Keratinocyte (primary cell): ENCODE data around the gene CACNA1C. TPM values are rescaled to one million over a fixed set of nuclear protein-coding genes. Genes with fewer than 3 reads are reported as not detected.

Source experiments
- DNase-seq: peaks from one replicate; pipeline ENCODE4 v3.0.0-alpha.2; 2011; ENCODE audit warnings: low read depth, missing footprints, low spot score
- FAIRE-seq: peaks from 2 replicates; lab custom pipeline; 2011; peaks lifted over from hg19 to GRCh38; lab: Jason Lieb, UNC
- H2AFZ ChIP-seq: 2 replicates; pipeline ENCODE4 v1.6.0; 2012; ENCODE audit warnings: low read length, control low read depth, inconsistent platforms; ENCODE audit not compliant: control insufficient read depth
- H3K27ac ChIP-seq: 2 replicates; pipeline ENCODE4 v1.5.1; 2011; ENCODE audit warnings: low read length; ENCODE audit not compliant: control insufficient read depth, insufficient read depth
- H3K27me3 ChIP-seq: 3 replicates; pipeline ENCODE4 v1.6.0; 2011; ENCODE audit warnings: low read length; ENCODE audit not compliant: control insufficient read depth, insufficient read depth; ENCODE audit errors: extremely low read depth
- H3K36me3 ChIP-seq, 2 experiments: 2 replicates in 1 of 2; 3 replicates in 1 of 2; pipeline ENCODE4 v1.5.1; 2011; ENCODE audit warnings: low read length in 2 of 2, mild to moderate bottlenecking in 1 of 2; ENCODE audit not compliant: control insufficient read depth in 2 of 2, insufficient read depth in 2 of 2; ENCODE audit errors: extremely low read depth in 1 of 2
- H3K4me1 ChIP-seq: 3 replicates; pipeline ENCODE4 v1.5.1; 2011; ENCODE audit warnings: low read length; ENCODE audit not compliant: control insufficient read depth, insufficient read depth; ENCODE audit errors: extremely low read depth
- H3K4me2 ChIP-seq: 3 replicates; pipeline ENCODE4 v1.6.0; 2011; ENCODE audit warnings: low read depth, low read length; ENCODE audit not compliant: control insufficient read depth, insufficient read depth; ENCODE audit errors: extremely low read depth
- H3K4me3 ChIP-seq, 3 experiments: fragments of 200-600 bp in 1 of 3; sonication (generic) in 1 of 3; 2 replicates in 2 of 3; 3 replicates in 1 of 3; pipeline ENCODE4 v1.5.1; 2011 to 2016; ENCODE audit warnings: low read length in 3 of 3, mild to moderate bottlenecking in 3 of 3, control low read depth in 2 of 3, inconsistent platforms in 1 of 3, low read depth in 1 of 3, mixed read lengths in 1 of 3, mixed run types in 1 of 3, moderate library complexity in 1 of 3; ENCODE audit not compliant: control insufficient read depth in 2 of 3, insufficient read depth in 2 of 3; ENCODE audit errors: extremely low read depth in 1 of 3
- H3K79me2 ChIP-seq: 2 replicates; pipeline ENCODE4 v1.6.0; 2012; ENCODE audit warnings: low read length; ENCODE audit not compliant: control insufficient read depth, insufficient read depth
- H3K9ac ChIP-seq: 3 replicates; pipeline ENCODE4 v1.6.0; 2011; ENCODE audit warnings: low read length; ENCODE audit not compliant: control insufficient read depth, insufficient read depth; ENCODE audit errors: extremely low read depth
- H3K9me1 ChIP-seq: 3 replicates; pipeline ENCODE4 v1.6.0; 2011; ENCODE audit warnings: low read length; ENCODE audit not compliant: control insufficient read depth, insufficient read depth; ENCODE audit errors: extremely low read depth
- H3K9me3 ChIP-seq: 2 replicates; pipeline ENCODE4 v1.5.1; 2012; ENCODE audit warnings: low read depth, low read length; ENCODE audit not compliant: control insufficient read depth
- H4K20me1 ChIP-seq: 3 replicates; pipeline ENCODE4 v1.6.0; 2011; ENCODE audit warnings: low read length; ENCODE audit not compliant: control insufficient read depth, insufficient read depth; ENCODE audit errors: extremely low read depth
- CTCF ChIP-seq, 3 experiments: IDR thresholded peaks in 1 of 3; conservative IDR thresholded peaks in 1 of 3; optimal IDR thresholded peaks in 1 of 3; 2 replicates in 2 of 3; 3 replicates in 1 of 3; pipeline versions ENCODE3 to v1.5.1; 2011; ENCODE audit warnings: low read length in 3 of 3, mild to moderate bottlenecking in 3 of 3, moderate library complexity in 2 of 3, control low read depth in 1 of 3, inconsistent platforms in 1 of 3; ENCODE audit not compliant: insufficient read depth in 2 of 3; ENCODE audit errors: extremely low read depth in 1 of 3
- EZH2 ChIP-seq: IDR thresholded peaks from one replicate; pipeline ENCODE4 v1.6.1; 2012; ENCODE audit warnings: inconsistent platforms, mild to moderate bottlenecking, low read length, moderate library complexity
- dilution Hi-C: fragments of 300-500 bp; cut with MboI; formaldehyde crosslinking; loops from one replicate; pipeline ENCODE4 v1.7.0; 2020; ENCODE audit warnings: low sequenced_read_pairs; ENCODE audit not compliant: extremely low pct_ligation_motif_present
- polyA plus RNA-seq, 5 experiments: library from polyadenylated mRNA; depleted of rRNA in 3 of 5; stranded (reverse) in 3 of 5; stranded (forward) in 1 of 5; unstranded in 1 of 5; fragments of >200 nt; gene quantifications; 1 replicate in 1 of 5; 2 replicates in 3 of 5; 3 replicates in 1 of 5; pipeline versions ENCODE4 v1.2.1 to v1.2.3, GENCODE V29; 2011 to 2012; ENCODE audit warnings: missing spikeins in 2 of 5, low read depth in 1 of 5, low replicate concordance in 1 of 5

The CACNA1C gene
- polyA plus RNA-seq, 1 donor (not counting 4 experiments of a cell fraction or from before 2014, with no cell fraction given): not detected

DNA sequence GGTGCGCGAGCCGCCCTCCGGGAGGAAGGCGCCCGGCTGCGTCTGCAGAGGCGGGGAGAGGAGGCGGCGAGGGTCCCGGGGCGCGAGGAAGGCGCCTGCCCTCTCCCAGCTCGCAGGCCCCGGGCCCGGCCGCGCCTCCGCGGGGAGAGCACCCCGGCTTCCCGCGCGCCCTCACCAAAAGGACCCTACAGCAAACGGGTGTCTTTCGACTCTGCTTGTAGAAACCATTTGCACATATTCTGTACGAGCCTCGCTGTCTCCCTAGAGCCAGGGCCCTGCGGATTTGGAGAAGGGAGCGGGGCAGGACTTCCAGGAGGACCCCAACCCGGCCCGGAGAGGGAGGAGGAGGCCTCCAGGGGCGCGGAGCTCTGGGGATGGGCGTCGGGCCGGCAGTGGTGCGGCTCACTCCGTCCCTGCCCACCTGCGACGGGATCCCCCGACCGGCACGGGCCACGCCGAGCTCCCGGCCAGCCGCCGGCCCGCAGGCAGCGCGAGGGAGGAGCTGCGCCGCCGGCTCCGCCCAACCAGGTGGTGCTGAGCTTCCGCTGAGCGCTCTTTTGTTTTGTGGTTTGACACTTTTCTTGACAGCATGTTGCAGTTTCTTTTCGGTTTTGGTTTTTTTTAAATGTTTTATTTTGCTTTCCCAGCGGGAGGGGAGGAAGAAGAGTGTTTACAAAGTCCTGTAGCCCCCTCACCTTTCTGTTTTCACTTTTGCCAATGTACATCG, 638.7 kb downstream of the CACNA1C start:
- Histone ChIP-seq H4K20me1 (no peaks in the 10 kb centered on the region), H3K9me1 (no peaks in the 10 kb centered on the region), H3K4me3 (peak overlapping the region; percentile 19 to 61 (median 39)), H3K27me3 (peaks cover 36% of the 10 kb centered on the region), H3K36me3 (no peaks in the 10 kb centered on the region), H3K79me2 (no peaks in the 10 kb centered on the region), H3K4me1 (no peaks in the 10 kb centered on the region), H3K9me3 (no peaks in the 10 kb centered on the region), H3K27ac (no peak overlapping the region), H2AFZ (peak overlapping the region; percentile 71), H3K4me2 (peak overlapping the region; percentile 70), H3K9ac (no peak overlapping the region)
- TF ChIP-seq CTCF (optimal IDR thresholded peaks at IDR 0.05 in 1 of 3, IDR thresholded peaks at IDR 0.05 in 1 of 3, conservative IDR thresholded peaks at IDR 0.05 in 1 of 3; ENCODE audit: extremely low read depth in 1 of 3, insufficient read depth in 2 of 3, low read length in 3 of 3) (no peak), EZH2 (no peak)
- no peak for FAIRE-seq
- dilution Hi-C loops: no loop called here
- DNase-seq: no peak

GRCh38 chr12:2692080-2692479, 639.3 kb downstream of the CACNA1C start:
- no peaks in the 10 kb centered on the region for H3K9me3 ChIP-seq
- peak overlapping the region in 2 of 3 experiments; percentile 19 to 61 for H3K4me3 ChIP-seq
- H3K9ac ChIP-seq: no peak overlapping the region
- H3K27ac ChIP-seq: no peak overlapping the region
- H3K79me2 ChIP-seq: no peaks in the 10 kb centered on the region
- TF ChIP-seq EZH2 (no peak), CTCF (optimal IDR thresholded peaks at IDR 0.05 in 1 of 3, IDR thresholded peaks at IDR 0.05 in 1 of 3, conservative IDR thresholded peaks at IDR 0.05 in 1 of 3; ENCODE audit: extremely low read depth in 1 of 3, insufficient read depth in 2 of 3, low read length in 3 of 3) (no peak)
- no peak for FAIRE-seq
- H4K20me1 ChIP-seq: no peaks in the 10 kb centered on the region
- dilution Hi-C loops: no loop called here
- DNase-seq: no peak
- H3K27me3 ChIP-seq: peaks cover 36% of the 10 kb centered on the region
- no peaks in the 10 kb centered on the region for H3K9me1 ChIP-seq
- H3K4me1 ChIP-seq: no peaks in the 10 kb centered on the region
- H3K4me2 ChIP-seq: peak overlapping the region; percentile 70
- H3K36me3 ChIP-seq: no peaks in the 10 kb centered on the region
- no peak overlapping the region for H2AFZ ChIP-seq
